Esophagus squamous epithelium (tissue), 5 donors: Measurements from ENCODE around the gene ANKRD34A. TPM values are rescaled to one million over a fixed set of nuclear protein-coding genes. Genes with fewer than 3 reads are reported as not detected.

Experiments
- DNase-seq: peaks from one replicate; lab custom pipeline; 2025; lab: John Stamatoyannopoulos, UW
- H3K27ac ChIP-seq, 4 donors: fragments of 200-600 bp; sonication (generic); one replicate each; pipeline ENCODE4 v1.5.1; 2016 to 2019; ENCODE audit warnings: mild to moderate bottlenecking in 1 of 4
- H3K27me3 ChIP-seq, 4 donors: fragments of 200-600 bp; sonication (generic); 1 replicate in 3 of 4; 2 replicates in 1 of 4; pipeline versions ENCODE4 v1.5.1 to v1.6.0; 2017 to 2021; ENCODE audit warnings: antibody characterized with exemption in 1 of 4
- H3K36me3 ChIP-seq, 3 donors: fragments of 200-600 bp; sonication (generic); one replicate each; pipeline ENCODE4 v1.5.1; 2016 to 2019
- H3K4me1 ChIP-seq, 3 donors: fragments of 200-600 bp; sonication (generic); one replicate each; pipeline ENCODE4 v1.5.1; 2017 to 2019
- H3K4me3 ChIP-seq, 4 donors: fragments of 200-600 bp; sonication (generic); 1 replicate in 3 of 4; 2 replicates in 1 of 4; pipeline ENCODE4 v1.5.1; 2016 to 2019; ENCODE audit warnings: mild to moderate bottlenecking in 2 of 4, moderate library complexity in 1 of 4
- H3K9me3 ChIP-seq, 3 donors: fragments of 200-600 bp; sonication (generic); one replicate each; pipeline ENCODE4 v1.5.1; 2016 to 2019
- POLR2A ChIP-seq, 4 donors: fragments of 450-650 bp; IDR thresholded peaks; one replicate each; pipeline ENCODE4 v1.6.1; 2017; ENCODE audit warnings: antibody characterized with exemption in 4 of 4, mild to moderate bottlenecking in 4 of 4, moderate library complexity in 3 of 4
- WGBS, 2 donors: methylation state at CpG; one replicate each; pipeline ENCODE4 v1.1.5; 2018; 5-methylcytosine and 5-hydroxymethylcytosine counted together
- intact Hi-C: fragments of 100-400 bp; cut with DNase I; formaldehyde crosslinking; loops from one replicate; pipeline ENCODE4 v1.15.0; 2022
- total RNA-seq, 4 donors: library from RNA; depleted of rRNA; stranded (reverse); fragments of >200 nt; gene quantifications; one replicate each; pipeline ENCODE4 v1.1.0, GENCODE V29; 2016
- TF ChIP-seq, protein P1 (sequence below), 6 experiments: fragments of 450-650 bp in 4 of 6; fragments of 200-600 bp in 2 of 6; sonication (generic) in 2 of 6; IDR thresholded peaks; one replicate each; pipeline ENCODE4 v1.5.1; 2016 to 2019; ENCODE audit warnings: antibody characterized with exemption in 6 of 6, mild to moderate bottlenecking in 4 of 6, moderate library complexity in 4 of 6
- donor health status: DM: yes; HTN: yes; CAD: no.

ANKRD34A gene
- total RNA-seq, 4 donors from 2014 or later, result 0.04 to 0.67 (median 0.30) TPM

DNA sequence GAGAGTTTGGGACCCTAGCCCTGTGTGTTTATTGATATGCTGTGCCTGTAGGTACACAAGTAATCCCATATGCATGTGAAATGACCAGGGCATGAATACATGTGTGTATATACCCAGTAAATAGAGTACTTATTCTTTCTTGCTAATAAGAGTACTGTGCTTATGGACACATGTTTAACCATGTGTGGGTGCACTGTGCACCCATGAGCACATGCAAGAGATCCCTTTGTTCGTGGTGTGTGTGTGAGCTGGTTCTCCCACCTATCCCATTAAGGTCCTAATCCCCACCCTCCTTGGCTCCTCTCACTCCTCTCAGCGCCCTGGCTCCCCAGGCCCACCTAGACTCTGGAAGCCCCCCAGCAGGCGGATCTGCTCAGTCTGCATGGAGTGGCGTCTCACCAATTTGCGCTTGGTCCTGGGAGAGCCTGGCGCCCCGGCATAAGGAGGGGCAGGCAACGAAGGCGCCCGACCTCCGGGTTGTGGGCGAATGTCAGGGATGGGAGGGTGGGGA, 4.4 kb downstream of the ANKRD34A start:
- WGBS, 2 donors, result 40 to 60% methylated on average over 1 of the region's 12 CpGs
- Histone ChIP-seq H3K27me3 (peaks cover 0 to 10% (median 0%) of the 10 kb centered on the region in 4 donors), H3K27ac (peak overlapping the region; percentile 68 to 96 (median 92)), H3K4me3 (peak overlapping the region; percentile 37 to 79 (median 62)), H3K36me3 (no peaks in the 10 kb centered on the region), H3K9me3 (no peaks in the 10 kb centered on the region), H3K4me1 (peaks cover 30 to 97% (median 53%) of the 10 kb centered on the region in 3 donors)
- TF ChIP-seq POLR2A (IDR thresholded peaks at IDR 0.05), result no peak
- TF ChIP-seq, protein P1, sequence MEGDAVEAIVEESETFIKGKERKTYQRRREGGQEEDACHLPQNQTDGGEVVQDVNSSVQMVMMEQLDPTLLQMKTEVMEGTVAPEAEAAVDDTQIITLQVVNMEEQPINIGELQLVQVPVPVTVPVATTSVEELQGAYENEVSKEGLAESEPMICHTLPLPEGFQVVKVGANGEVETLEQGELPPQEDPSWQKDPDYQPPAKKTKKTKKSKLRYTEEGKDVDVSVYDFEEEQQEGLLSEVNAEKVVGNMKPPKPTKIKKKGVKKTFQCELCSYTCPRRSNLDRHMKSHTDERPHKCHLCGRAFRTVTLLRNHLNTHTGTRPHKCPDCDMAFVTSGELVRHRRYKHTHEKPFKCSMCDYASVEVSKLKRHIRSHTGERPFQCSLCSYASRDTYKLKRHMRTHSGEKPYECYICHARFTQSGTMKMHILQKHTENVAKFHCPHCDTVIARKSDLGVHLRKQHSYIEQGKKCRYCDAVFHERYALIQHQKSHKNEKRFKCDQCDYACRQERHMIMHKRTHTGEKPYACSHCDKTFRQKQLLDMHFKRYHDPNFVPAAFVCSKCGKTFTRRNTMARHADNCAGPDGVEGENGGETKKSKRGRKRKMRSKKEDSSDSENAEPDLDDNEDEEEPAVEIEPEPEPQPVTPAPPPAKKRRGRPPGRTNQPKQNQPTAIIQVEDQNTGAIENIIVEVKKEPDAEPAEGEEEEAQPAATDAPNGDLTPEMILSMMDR (IDR thresholded peaks at IDR 0.05), result no peak
- intact Hi-C loops, result loop anchor here (5.0 kb wide), 1 partner anchor 43 kb away; the partner anchor contains the start of gene PEX11B
- no peak for DNase-seq

DNA sequence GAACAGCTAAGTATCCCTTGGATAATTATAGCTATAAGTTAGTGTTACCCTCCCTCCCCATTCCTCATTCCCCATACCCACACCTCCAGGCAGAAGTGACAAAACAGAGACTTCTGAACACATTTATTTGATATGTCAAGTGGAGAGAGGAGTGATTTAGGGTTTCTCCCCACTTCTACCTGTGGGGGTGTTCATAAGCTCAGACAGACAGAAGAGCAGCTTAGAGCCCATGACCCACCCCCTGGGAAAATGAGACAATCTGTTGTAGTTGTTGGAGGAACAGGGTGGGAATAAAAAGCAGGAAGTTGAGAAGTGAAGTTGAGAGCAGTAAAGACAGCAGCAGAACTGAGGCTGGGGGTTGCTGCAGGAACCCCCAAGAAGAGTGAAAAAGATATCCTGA, 5.0 kb downstream of the ANKRD34A start:
- Histone ChIP-seq H3K4me1 (peaks cover 30 to 98% (median 56%) of the 10 kb centered on the region in 3 donors), H3K4me3 (no peak overlapping the region), H3K27ac (peak overlapping the region in 3 of 4 donors; percentile 89 to 96 (median 94)), H3K27me3 (peaks cover 0 to 10% (median 0%) of the 10 kb centered on the region in 4 donors), H3K36me3 (no peaks in the 10 kb centered on the region), H3K9me3 (no peaks in the 10 kb centered on the region)
- TF ChIP-seq POLR2A (IDR thresholded peaks at IDR 0.05), result no peak
- TF ChIP-seq, protein P1 (IDR thresholded peaks at IDR 0.05), result no peak
- intact Hi-C loops, result no loop called here
- DNase-seq, result no peak

DNA sequence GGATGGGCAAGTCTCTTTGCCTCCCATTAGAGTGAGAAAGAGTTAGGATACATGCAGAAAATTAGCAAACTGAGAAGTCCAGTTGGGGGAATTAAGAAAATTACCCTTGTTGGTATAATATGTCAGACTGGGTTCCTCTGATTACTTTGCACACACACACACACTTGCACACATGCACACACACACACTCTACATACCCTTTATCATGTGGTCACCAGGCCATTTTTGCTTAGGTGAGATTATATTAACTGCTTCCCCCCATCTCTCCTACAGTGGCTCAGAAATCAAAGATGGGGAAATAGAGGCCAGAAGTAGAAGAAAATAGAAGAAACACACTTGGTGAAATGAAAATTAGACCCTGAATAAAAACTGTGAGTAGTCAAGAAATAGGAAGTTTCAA, 5.6 kb downstream of the ANKRD34A start:
- Histone ChIP-seq H3K36me3 (no peaks in the 10 kb centered on the region), H3K9me3 (no peaks in the 10 kb centered on the region), H3K27ac (peak overlapping the region in 3 of 4 donors; percentile 94 to 100 (median 96)), H3K4me3 (no peak overlapping the region), H3K27me3 (peaks cover 0 to 10% (median 0%) of the 10 kb centered on the region in 4 donors), H3K4me1 (peaks cover 25 to 98% (median 53%) of the 10 kb centered on the region in 3 donors)
- intact Hi-C loops, result no loop called here
- TF ChIP-seq, protein P1 (IDR thresholded peaks at IDR 0.05), result no peak
- TF ChIP-seq POLR2A (IDR thresholded peaks at IDR 0.05), result no peak
- DNase-seq, result no peak

DNA sequence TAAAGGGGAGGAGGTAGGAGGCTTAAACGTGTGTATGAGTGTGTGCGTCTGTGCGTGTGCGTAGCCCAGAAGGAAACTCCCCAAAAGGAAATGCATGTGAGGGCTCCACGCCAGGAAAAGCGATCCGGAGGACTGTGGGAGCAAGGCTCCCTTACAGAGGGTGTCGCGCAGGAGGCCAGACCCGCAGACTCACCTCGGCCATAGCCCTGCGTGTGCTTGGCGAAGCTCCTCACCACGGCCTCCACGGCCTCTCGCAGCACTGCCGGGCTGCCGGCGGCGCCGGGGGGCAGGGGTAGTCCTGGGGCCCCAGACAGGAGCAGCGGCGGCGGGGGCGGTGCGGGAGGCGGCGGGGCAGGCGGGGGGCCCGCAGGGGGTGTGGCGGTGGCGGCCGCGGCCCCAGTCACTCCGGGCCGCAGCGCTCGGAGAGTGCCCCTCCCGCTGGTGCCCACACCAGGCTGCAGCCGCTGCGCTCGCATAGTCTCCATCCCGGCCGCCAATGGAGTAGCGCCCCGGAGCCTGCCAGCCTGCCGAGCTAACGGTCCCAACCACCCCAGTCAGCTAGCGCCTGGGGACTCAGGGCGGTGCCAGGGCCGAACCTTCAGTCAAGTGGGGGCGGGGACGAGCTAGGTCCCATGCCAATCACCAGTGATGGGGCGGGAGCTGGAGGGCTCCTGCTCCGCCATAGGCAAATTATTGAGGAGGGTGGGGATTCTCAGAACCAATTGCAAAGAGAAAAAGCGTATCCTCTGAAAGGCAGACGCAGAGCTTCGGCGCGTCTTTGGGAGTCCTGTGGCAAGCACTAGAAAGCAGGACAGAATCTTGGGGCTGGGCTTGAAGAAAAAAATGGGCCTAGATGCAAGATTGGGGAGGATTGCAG, 6.7 kb downstream of the ANKRD34A start, which contains the start of gene LIX1L:
TSS of gene LIX1L (minus strand) at position 575 of the 877 bp plus-strand sequence. CDS start at position 485, 90 bp downstream.
- Histone ChIP-seq H3K36me3 (no peaks in the 10 kb centered on the region), H3K4me3 (peak within 1 kb of the TSS; percentile 61 to 98 (median 68)), H3K27me3 (peaks cover 0 to 10% (median 0%) of the 10 kb centered on the region in 4 donors), H3K4me1 (peaks cover 17 to 95% (median 43%) of the 10 kb centered on the region in 3 donors), H3K9me3 (no peaks in the 10 kb centered on the region), H3K27ac (peak within 1 kb of the TSS; percentile 87 to 100 (median 95))
- TF ChIP-seq POLR2A (IDR thresholded peaks at IDR 0.05), result peak in 2 of 4 donors; percentile 68 to 89
- TF ChIP-seq, protein P1 (IDR thresholded peaks at IDR 0.05), result no peak
- 0 to 1% methylated on average over 18 to 24 of the region's 60 CpGs for WGBS, 2 donors
- DNase-seq, result peak; percentile 83
- intact Hi-C loops, result no loop called here
